Progenitor cell of endocrine pancreas (in vitro differentiated cells): ENCODE results near the gene CGA. TPM values are rescaled to one million over a fixed set of nuclear protein-coding genes. Genes with fewer than 3 reads are reported as not detected.

ENCODE experiments used
- DNase-seq: peaks from one replicate; pipeline ENCODE4 v3.0.0; 2021; ENCODE audit warnings: low spot score; ENCODE audit not compliant: unreplicated experiment
- H3K27ac Mint-ChIP-seq: 2 replicates; pipeline ENCODE4 v1.8.0; 2021; ENCODE audit warnings: mild to moderate bottlenecking, moderate library complexity, mixed read lengths
- H3K27me3 Mint-ChIP-seq: 2 replicates; pipeline ENCODE4 v1.8.0; 2021; ENCODE audit warnings: mixed read lengths
- H3K36me3 Mint-ChIP-seq: 2 replicates; pipeline ENCODE4 v1.8.0; 2022; ENCODE audit warnings: mixed read lengths; ENCODE audit not compliant: insufficient read depth
- H3K4me1 Mint-ChIP-seq: 2 replicates; pipeline ENCODE4 v1.8.0; 2021; ENCODE audit warnings: low read depth, mixed read lengths
- H3K4me3 Mint-ChIP-seq: 2 replicates; pipeline ENCODE4 v1.8.0; 2021; ENCODE audit warnings: low read depth, mild to moderate bottlenecking, moderate library complexity, mixed read lengths
- H3K9me3 Mint-ChIP-seq: 2 replicates; pipeline ENCODE4 v1.8.0; 2021; ENCODE audit warnings: low read depth, mixed read lengths
- CTCF ChIP-seq: fragments of 200-600 bp; sonication (generic); IDR thresholded peaks from one replicate; pipeline ENCODE4 v1.5.0; 2021; ENCODE audit warnings: antibody characterized with exemption, mild to moderate bottlenecking; ENCODE audit not compliant: unreplicated experiment
- total RNA-seq: library from RNA; stranded (reverse); gene quantifications from 2 replicates; pipeline ENCODE4 v1.2.1, GENCODE V29; 2021

The CGA gene
- total RNA-seq, 1 donor from 2014 or later: 7.1 TPM

- H3K27me3 Mint-ChIP-seq: no peaks in the 10 kb centered on the region
- H3K27ac Mint-ChIP-seq: no peak overlapping the region
- H3K9me3 Mint-ChIP-seq: no peaks in the 10 kb centered on the region
- DNase-seq: no peak
- no peaks in the 10 kb centered on the region for H3K36me3 Mint-ChIP-seq
- H3K4me3 Mint-ChIP-seq: no peak overlapping the region
- TF ChIP-seq CTCF: no peak
- H3K4me1 Mint-ChIP-seq: peaks cover 6% of the 10 kb centered on the region
These were observed 1.7 kb downstream of the CGA start for GRCh38 chr6:87093199-87093598.

GRCh38 chr6:87092435-87092834 lies 2.5 kb downstream of the CGA start:
- no peaks in the 10 kb centered on the region for H3K27me3 Mint-ChIP-seq

GRCh38 chr6:87089135-87089534 lies 5.8 kb downstream of the CGA start:
- Mint-ChIP-seq H3K9me3 (no peaks in the 10 kb centered on the region), H3K27me3 (no peaks in the 10 kb centered on the region), H3K4me1 (peaks cover 3% of the 10 kb centered on the region), H3K27ac (no peak overlapping the region), H3K4me3 (no peak overlapping the region), H3K36me3 (no peaks in the 10 kb centered on the region)
- no peak for TF ChIP-seq CTCF
- DNase-seq: no peak

More at GRCh38 chr6:87092435-87092834, 2.5 kb downstream of the CGA start:
- no peak for DNase-seq
- H3K36me3 Mint-ChIP-seq: no peaks in the 10 kb centered on the region
- H3K4me1 Mint-ChIP-seq: peaks cover 6% of the 10 kb centered on the region
- TF ChIP-seq CTCF: no peak
- no peak overlapping the region for H3K4me3 Mint-ChIP-seq
- H3K9me3 Mint-ChIP-seq: no peaks in the 10 kb centered on the region
- H3K27ac Mint-ChIP-seq: no peak overlapping the region

- Mint-ChIP-seq H3K4me1 (peaks cover under 1% of the 10 kb centered on the region), H3K9me3 (no peaks in the 10 kb centered on the region), H3K27ac (no peak overlapping the region), H3K4me3 (no peak overlapping the region), H3K27me3 (no peaks in the 10 kb centered on the region), H3K36me3 (no peaks in the 10 kb centered on the region)
- no peak for DNase-seq
- TF ChIP-seq CTCF: no peak
These were observed 6.8 kb downstream of the CGA start for GRCh38 chr6:87088076-87088475.

- no peak for TF ChIP-seq CTCF
- Mint-ChIP-seq H3K4me1 (peaks cover 3% of the 10 kb centered on the region), H3K4me3 (no peak overlapping the region), H3K27ac (no peak overlapping the region), H3K9me3 (no peaks in the 10 kb centered on the region), H3K27me3 (peaks cover 12% of the 10 kb centered on the region), H3K36me3 (no peaks in the 10 kb centered on the region)
- DNase-seq: no peak
These were observed 12.7 kb downstream of the CGA start for GRCh38 chr6:87082160-87082721.
